ENCODE measurements around the gene CMTM6. TPM values are rescaled to one million over a fixed set of nuclear protein-coding genes. Genes with fewer than 3 reads are reported as not detected.
A peak's percentile ranks its signal among the peaks of the same experiment; 100 is the strongest.
"Not testable (repeated sequence)": the region's sequence is repeated elsewhere in the genome, so short reads cannot be mapped to it uniquely, and the experiment has no call there.

Gene CMTM6
- total and polyA plus RNA-seq, 7 experiments from 2014 or later, result 24.1 to 61.1 (median 38.1) TPM

DNA sequence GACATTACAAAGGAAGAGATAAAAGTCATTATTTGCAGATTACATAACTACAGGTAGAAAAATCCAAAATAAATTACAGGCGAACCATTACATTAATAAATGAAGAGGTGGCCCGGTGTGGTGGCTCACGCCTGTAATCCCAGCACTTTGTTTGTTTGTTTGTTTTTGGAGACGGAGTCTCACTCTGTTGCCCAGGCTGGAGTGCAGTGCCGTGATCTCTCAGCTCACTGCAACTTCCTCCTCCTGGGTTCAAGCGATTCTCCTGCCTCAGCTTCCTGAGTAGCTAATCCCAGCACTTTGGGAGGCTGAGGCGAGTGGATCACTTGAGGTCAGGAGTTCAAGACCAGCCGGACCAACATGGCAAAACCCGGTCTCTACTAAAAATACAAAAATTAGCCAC lies 14.1 kb upstream of the CMTM6 start:
- DNase-seq; POLR2A ChIA-PET; CTCF ChIA-PET; H3K36me3 Mint-ChIP-seq; intact Hi-C loops (cut with micrococcal nuclease); H3K9me3 ChIP-seq (ENCODE audit: control insufficient read depth in 2 of 3, low read length in 3 of 3); H3K4me1 ChIP-seq (ENCODE audit: control insufficient read depth in 2 of 2, insufficient read depth in 2 of 2, low read length in 2 of 2); H3K27me3 Mint-ChIP-seq; H3K4me3 ChIP-seq (ENCODE audit: low read length); H3K9me3 Mint-ChIP-seq; H3K36me3 ChIP-seq (ENCODE audit: control insufficient read depth in 2 of 3, insufficient read depth in 3 of 3, low read length in 3 of 3); H3K27ac ChIP-seq (ENCODE audit: low read depth, low read length); H3K27me3 ChIP-seq (ENCODE audit: control insufficient read depth in 2 of 2, insufficient read depth in 2 of 2, low read length in 2 of 2): not testable (repeated sequence)
- H3K4me1 Mint-ChIP-seq, result peaks cover 5 to 13% (median 8%) of the 10 kb centered on the region in 7 donors
- peak; percentile 37 for ATAC-seq
- H3K27ac Mint-ChIP-seq, result peak overlapping the region in 8 of 9 donors; percentile 19 to 93 (median 78)
- H3K4me3 Mint-ChIP-seq, result peak overlapping the region; percentile 25 to 85 (median 68)

DNA sequence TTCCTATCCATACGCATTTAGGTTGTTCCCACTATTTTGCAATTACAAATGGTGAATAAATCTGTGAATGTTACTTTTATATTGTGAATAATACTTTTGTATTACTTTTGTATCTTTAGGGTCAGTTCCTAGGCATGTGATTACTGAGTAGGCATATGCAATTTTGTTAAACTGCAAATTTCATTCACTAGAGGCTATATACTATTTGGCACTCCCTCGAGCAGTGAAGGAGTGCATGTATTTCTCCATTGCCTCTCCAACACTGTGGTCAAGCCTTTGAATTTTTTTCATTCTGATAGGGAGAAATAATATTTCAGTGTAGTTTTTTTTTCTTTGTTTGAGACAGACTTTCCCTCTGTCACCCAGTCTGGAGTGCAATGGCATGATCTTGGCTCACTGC lies 8.4 kb upstream of the CMTM6 start:
- ChIA-PET CTCF (interaction anchor here (0.6 kb wide), 1 partner anchor 424 kb away, joined by 3 read pairs; no protein-coding TSS in a partner anchor), POLR2A (no interaction called here)
- Mint-ChIP-seq H3K9me3 (no peaks in the 10 kb centered on the region), H3K27me3 (no peaks in the 10 kb centered on the region), H3K4me3 (no peak overlapping the region), H3K36me3 (no peaks in the 10 kb centered on the region), H3K27ac (peak overlapping the region in 1 of 9 donors; percentile 38), H3K4me1 (peaks cover under 1 to 5% (median 3%) of the 10 kb centered on the region in 7 donors)
- Histone ChIP-seq H3K4me1 (ENCODE audit: control insufficient read depth in 2 of 2, insufficient read depth in 2 of 2, low read length in 2 of 2) (no peaks in the 10 kb centered on the region), H3K27ac (ENCODE audit: low read depth, low read length) (no peak overlapping the region), H3K9me3 (ENCODE audit: control insufficient read depth in 2 of 3, low read length in 3 of 3) (no peaks in the 10 kb centered on the region), H3K36me3 (ENCODE audit: control insufficient read depth in 2 of 3, insufficient read depth in 3 of 3, low read length in 3 of 3) (no peaks in the 10 kb centered on the region), H3K4me3 (ENCODE audit: low read length) (no peak overlapping the region), H3K27me3 (ENCODE audit: control insufficient read depth in 2 of 2, insufficient read depth in 2 of 2, low read length in 2 of 2) (no peaks in the 10 kb centered on the region)
- ATAC-seq (no peak), DNase-seq (no peak)
- intact Hi-C loops (cut with micrococcal nuclease), result loop anchor here in 1 of 2 donors (2.0 kb wide), 1 partner anchor 1276 kb away; no protein-coding TSS in a partner anchor

DNA sequence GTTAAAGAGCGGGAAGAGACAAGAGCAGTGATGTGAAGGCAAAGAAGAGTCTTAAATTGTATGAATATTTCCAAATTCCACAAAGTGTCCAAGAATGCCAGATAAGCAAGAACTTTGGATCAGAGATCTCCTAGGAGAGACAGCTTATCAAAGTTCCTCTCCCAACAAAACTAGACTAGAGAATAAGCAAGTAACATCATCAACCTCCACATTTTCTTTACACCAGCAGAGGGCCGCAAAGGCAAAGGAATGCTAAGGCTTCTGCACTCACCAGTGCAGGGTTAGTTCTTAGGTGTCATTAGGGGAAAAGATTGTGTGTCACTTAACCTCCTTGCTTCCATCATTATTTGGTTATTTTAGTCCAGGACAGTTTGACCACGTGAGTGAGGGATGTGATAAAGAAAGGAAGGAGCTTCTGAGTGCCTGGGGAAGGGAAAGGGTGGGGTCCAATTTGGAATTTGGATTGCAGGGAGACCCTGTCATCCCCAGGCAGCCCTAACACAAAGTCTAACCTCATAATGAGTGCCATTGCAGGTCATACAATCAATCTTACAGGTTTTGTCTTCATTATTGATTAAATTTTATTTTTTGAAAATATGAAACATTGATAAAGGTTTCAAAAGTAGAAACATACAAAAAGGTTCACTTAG lies 7.5 kb upstream of the CMTM6 start:
- CTCF ChIA-PET, result interaction anchor here (0.6 to 1.4 kb wide), 7 partner anchors 20 to 897 kb away, joined by 3 to 6 read pairs (median 4); no protein-coding TSS in a partner anchor
- Mint-ChIP-seq H3K27me3 (peaks cover 0 to under 1% (median 0%) of the 10 kb centered on the region in 5 donors), H3K4me1 (peaks cover 0 to 5% (median 2%) of the 10 kb centered on the region in 7 donors), H3K27ac (no peak overlapping the region), H3K4me3 (no peak overlapping the region), H3K36me3 (no peaks in the 10 kb centered on the region), H3K9me3 (no peaks in the 10 kb centered on the region)
- DNase-seq (peak; percentile 30 to 75 (median 63)), ATAC-seq (peak; percentile 97)
- POLR2A ChIA-PET, result no interaction called here
- no peaks in the 10 kb centered on the region for H3K9me3 ChIP-seq (ENCODE audit: control insufficient read depth in 2 of 3, low read length in 3 of 3)
- intact Hi-C loops (cut with micrococcal nuclease), result loop anchor here (1.0 to 2.0 kb wide), 8 partner anchors 79 to 1277 kb away; partner anchors contain the start of gene CNOT10 (in 1 of the 2)
- no peak overlapping the region for H3K4me3 ChIP-seq (ENCODE audit: low read length)
- no peaks in the 10 kb centered on the region for H3K4me1 ChIP-seq (ENCODE audit: control insufficient read depth in 2 of 2, insufficient read depth in 2 of 2, low read length in 2 of 2)
- H3K27me3 ChIP-seq (ENCODE audit: control insufficient read depth in 2 of 2, insufficient read depth in 2 of 2, low read length in 2 of 2), result no peaks in the 10 kb centered on the region
- no peaks in the 10 kb centered on the region for H3K36me3 ChIP-seq (ENCODE audit: control insufficient read depth in 2 of 3, insufficient read depth in 3 of 3, low read length in 3 of 3)
- no peak overlapping the region for H3K27ac ChIP-seq (ENCODE audit: low read depth, low read length)

DNA sequence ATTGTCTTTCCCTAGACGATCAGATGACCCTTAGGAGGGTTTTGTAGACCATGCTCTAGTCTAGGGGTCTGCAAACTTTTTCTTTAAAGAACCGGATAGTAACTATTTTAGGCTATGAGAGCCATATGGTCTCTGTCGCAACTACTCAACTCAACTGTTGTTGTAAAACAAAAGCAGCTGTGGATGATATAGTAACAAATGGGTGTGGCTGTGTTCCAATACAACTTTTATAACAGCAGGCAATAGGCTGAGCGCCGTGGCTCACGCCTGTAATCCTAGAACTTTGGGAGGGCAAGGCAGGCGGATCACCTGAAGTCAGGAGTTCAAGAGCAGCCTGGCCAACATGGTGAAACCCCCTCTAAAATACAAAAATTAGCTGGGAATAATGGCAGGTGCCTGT lies 6.1 kb upstream of the CMTM6 start:
- Histone ChIP-seq H3K4me1 (ENCODE audit: control insufficient read depth in 2 of 2, insufficient read depth in 2 of 2, low read length in 2 of 2) (no peaks in the 10 kb centered on the region), H3K36me3 (ENCODE audit: control insufficient read depth in 2 of 3, insufficient read depth in 3 of 3, low read length in 3 of 3) (no peaks in the 10 kb centered on the region), H3K4me3 (ENCODE audit: low read length) (no peak overlapping the region), H3K27ac (ENCODE audit: low read depth, low read length) (no peak overlapping the region), H3K27me3 (ENCODE audit: control insufficient read depth in 2 of 2, insufficient read depth in 2 of 2, low read length in 2 of 2) (no peaks in the 10 kb centered on the region), H3K9me3 (ENCODE audit: control insufficient read depth in 2 of 3, low read length in 3 of 3) (no peaks in the 10 kb centered on the region)
- H3K27me3 Mint-ChIP-seq, result peaks cover 0 to 4% (median 0%) of the 10 kb centered on the region in 5 donors
- DNase-seq, result no peak
- peaks cover 0 to 5% (median 0%) of the 10 kb centered on the region in 7 donors for H3K4me1 Mint-ChIP-seq
- no peaks in the 10 kb centered on the region for H3K9me3 Mint-ChIP-seq
- ChIA-PET POLR2A (no interaction called here), CTCF (interaction anchor here (1.4 kb wide), 1 partner anchor 273 kb away, joined by 6 read pairs; no protein-coding TSS in a partner anchor)
- intact Hi-C loops (cut with micrococcal nuclease), result loop anchor here in 1 of 2 donors (10.0 kb wide), 1 partner anchor 334 kb away; no protein-coding TSS in a partner anchor
- no peak overlapping the region for H3K27ac Mint-ChIP-seq
- no peak for ATAC-seq
- no peak overlapping the region for H3K4me3 Mint-ChIP-seq
- H3K36me3 Mint-ChIP-seq, result no peaks in the 10 kb centered on the region

DNA sequence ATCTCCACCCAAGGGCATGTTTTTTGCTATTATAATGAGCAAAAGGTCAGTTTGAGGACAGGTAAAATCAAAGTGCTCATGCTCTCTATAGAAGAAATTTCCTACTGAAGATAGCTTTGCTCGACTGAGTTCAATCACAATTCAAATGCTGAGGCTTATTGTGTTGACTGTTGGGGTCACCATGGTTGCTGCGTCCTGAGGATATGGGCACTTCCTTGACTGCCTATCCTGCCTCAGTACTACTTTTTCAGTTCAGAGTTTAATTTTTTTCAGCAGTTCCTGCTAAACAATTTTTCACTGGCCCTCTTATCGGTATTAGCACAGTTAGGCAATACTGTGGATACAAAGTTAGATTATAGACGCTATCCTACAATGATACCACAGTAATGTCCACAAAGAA lies 3.8 kb upstream of the CMTM6 start:
- ChIA-PET POLR2A (no interaction called here), CTCF (interaction anchor here (0.7 to 1.3 kb wide), 3 partner anchors 107 to 267 kb away, joined by 3 to 4 read pairs (median 3); no protein-coding TSS in a partner anchor)
- Histone ChIP-seq H3K27ac (ENCODE audit: low read depth, low read length) (no peak overlapping the region), H3K4me3 (ENCODE audit: low read length) (no peak overlapping the region), H3K27me3 (ENCODE audit: control insufficient read depth in 2 of 2, insufficient read depth in 2 of 2, low read length in 2 of 2) (no peaks in the 10 kb centered on the region), H3K4me1 (ENCODE audit: control insufficient read depth in 2 of 2, insufficient read depth in 2 of 2, low read length in 2 of 2) (peaks cover 4 to 9% of the 10 kb centered on the region in 2 donors), H3K36me3 (ENCODE audit: control insufficient read depth in 2 of 3, insufficient read depth in 3 of 3, low read length in 3 of 3) (peaks cover 0 to 6% (median 0%) of the 10 kb centered on the region in 3 experiments), H3K9me3 (ENCODE audit: control insufficient read depth in 2 of 3, low read length in 3 of 3) (no peaks in the 10 kb centered on the region)
- Mint-ChIP-seq H3K4me1 (peaks cover 6 to 17% (median 14%) of the 10 kb centered on the region in 7 donors), H3K36me3 (peaks cover 0 to 4% (median 0%) of the 10 kb centered on the region in 5 donors), H3K27ac (no peak overlapping the region), H3K4me3 (no peak overlapping the region), H3K27me3 (peaks cover 0 to 4% (median 0%) of the 10 kb centered on the region in 5 donors), H3K9me3 (no peaks in the 10 kb centered on the region)
- DNase-seq (no peak), ATAC-seq (no peak)
- intact Hi-C loops (cut with micrococcal nuclease), result loop anchor here in 1 of 2 donors (10.0 kb wide), 1 partner anchor 332 kb away; no protein-coding TSS in a partner anchor

DNA sequence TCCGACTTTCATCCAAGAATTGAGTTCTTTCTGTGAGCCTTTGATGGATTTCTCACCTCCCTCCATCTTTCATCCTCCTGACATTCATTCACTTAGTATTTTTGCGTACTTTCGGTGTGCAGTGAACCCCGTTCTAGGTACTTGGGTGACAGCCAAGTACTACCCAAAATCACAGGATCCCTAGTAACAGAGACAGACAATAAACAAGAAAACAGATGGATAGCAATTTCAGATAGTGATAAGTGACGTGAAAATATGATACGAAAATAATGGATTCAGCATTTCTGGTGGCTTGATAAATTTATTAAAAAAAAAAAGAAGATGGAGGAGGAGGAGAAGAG lies 264 bp upstream of the CMTM6 start:
- H3K27ac Mint-ChIP-seq, result peak overlapping the region; percentile 86 to 98 (median 90)
- ChIA-PET CTCF (interaction anchor here (1.1 kb wide), 1 partner anchor 127 kb away, joined by 8 read pairs; no protein-coding TSS in a partner anchor), POLR2A (interaction anchor here (0.5 to 1.4 kb wide), 2 partner anchors 56 to 182 kb away, joined by 4 to 6 read pairs; partner anchors contain the start of gene CNOT10)
- intact Hi-C loops (cut with micrococcal nuclease), result loop anchor here (1.0 to 10.0 kb wide), 15 partner anchors 34 to 938 kb away; partner anchors contain the start of genes CMTM8 (in 2 of the 2), CNOT10 (in 2 of the 2), DYNC1LI1 (in 2 of the 2) and GPD1L (in 2 of the 2)
- H3K36me3 Mint-ChIP-seq, result peaks cover 4 to 8% (median 4%) of the 10 kb centered on the region in 5 donors
- H3K27ac ChIP-seq (ENCODE audit: low read depth, low read length), result peak overlapping the region; percentile 98
- DNase-seq (no peak), ATAC-seq (peak; percentile 16)
- H3K27me3 Mint-ChIP-seq, result peaks cover 0 to 4% (median 0%) of the 10 kb centered on the region in 5 donors
- H3K9me3 Mint-ChIP-seq, result no peaks in the 10 kb centered on the region
- peak overlapping the region; percentile 79 to 97 (median 93) for H3K4me3 Mint-ChIP-seq
- H3K36me3 ChIP-seq (ENCODE audit: control insufficient read depth in 2 of 3, insufficient read depth in 3 of 3, low read length in 3 of 3), result peaks cover 0 to 6% (median 0%) of the 10 kb centered on the region in 3 experiments
- H3K27me3 ChIP-seq (ENCODE audit: control insufficient read depth in 2 of 2, insufficient read depth in 2 of 2, low read length in 2 of 2), result no peaks in the 10 kb centered on the region
- H3K9me3 ChIP-seq (ENCODE audit: control insufficient read depth in 2 of 3, low read length in 3 of 3), result no peaks in the 10 kb centered on the region
- peak overlapping the region; percentile 89 for H3K4me3 ChIP-seq (ENCODE audit: low read length)
- H3K4me1 ChIP-seq (ENCODE audit: control insufficient read depth in 2 of 2, insufficient read depth in 2 of 2, low read length in 2 of 2), result peaks cover 6 to 23% of the 10 kb centered on the region in 2 donors
- peaks cover 27 to 47% (median 42%) of the 10 kb centered on the region in 7 donors for H3K4me1 Mint-ChIP-seq

Data from naive thymus-derived CD4-positive, alpha-beta T cell (primary cell).